Left lung (tissue), 10 donors: Measurements from ENCODE around the gene FBXW9. TPM values are rescaled to one million over a fixed set of nuclear protein-coding genes. Genes with fewer than 3 reads are reported as not detected.

Experiments
- ATAC-seq: fragments of 200-7000 bp; cut with Tn5 transposase; one replicate; pipeline ENCODE4 v1.9.1; 2020; ENCODE audit warnings: moderate library complexity
- DNase-seq, 4 donors: peaks; one replicate each; pipeline ENCODE4 v3.0.0-alpha.2; 2013 to 2020
- H3K27ac ChIP-seq, 2 donors: fragments of 200-600 bp; sonication (generic) in 1 of 2; one replicate each; pipeline versions ENCODE4 v1.5.0 to v1.8.0; 2020 to 2021
- H3K27me3 ChIP-seq, 2 donors: fragments of 200-600 bp; sonication (generic) in 1 of 2; one replicate each; pipeline versions ENCODE4 v1.5.0 to v1.8.0; 2020 to 2021
- H3K36me3 ChIP-seq, 2 donors: fragments of 200-600 bp; sonication (generic) in 1 of 2; one replicate each; pipeline versions ENCODE4 v1.5.0 to v1.8.0; 2020 to 2021
- H3K4me1 ChIP-seq, 2 donors: fragments of 200-600 bp; one replicate each; pipeline ENCODE4 v1.8.0; 2021
- H3K4me3 ChIP-seq, 2 donors: fragments of 200-600 bp; sonication (generic) in 1 of 2; one replicate each; pipeline versions ENCODE4 v1.5.0 to v1.8.0; 2020 to 2021; ENCODE audit warnings: mild to moderate bottlenecking in 1 of 2
- H3K9me3 ChIP-seq, 2 donors: fragments of 200-600 bp; sonication (generic) in 1 of 2; one replicate each; pipeline versions ENCODE4 v1.5.0 to v1.8.0; 2020 to 2021
- CTCF ChIP-seq, 2 donors: fragments of 200-600 bp; sonication (generic) in 1 of 2; IDR thresholded peaks; one replicate each; pipeline versions ENCODE4 v1.5.0 to v1.8.0; 2021; ENCODE audit warnings: antibody characterized with exemption in 2 of 2
- intact Hi-C, 2 donors: fragments of 100-400 bp; cut with DNase I; formaldehyde crosslinking; loops; one replicate each; pipeline versions ENCODE4 v1.11.2 to v1.14.2; 2022
- polyA plus RNA-seq, 6 donors: library from polyadenylated mRNA; unstranded; fragments of 120-200 nt; gene quantifications; one replicate each; pipeline ENCODE4 v1.2.1, GENCODE V29; 2013; ENCODE audit not compliant: insufficient read length in 6 of 6
- total RNA-seq, 2 donors: library from RNA; stranded (reverse); fragmentation: NEBNext Ultra II Directional; extraction: Animal tissue kit (Norgen Biotek cat#: 25700); gene quantifications; one replicate each; pipeline ENCODE4 v1.2.1, GENCODE V29; 2021
- donor health status: DM: no; HTN: yes; CAD: no.
- donor health status: DM: no; HTN: no; CAD: no.

Gene FBXW9
- total and polyA plus RNA-seq, 8 donors: 6.0 to 13.1 (median 10.5) TPM

- Histone ChIP-seq H3K9me3 (no peaks in the 10 kb centered on the region), H3K27me3 (no peaks in the 10 kb centered on the region), H3K4me1 (peaks cover 23 to 50% of the 10 kb centered on the region in 2 donors), H3K36me3 (peaks cover 0 to 40% of the 10 kb centered on the region in 2 donors), H3K27ac (peak within 1 kb of the TSS; percentile 88 to 95), H3K4me3 (peak within 1 kb of the TSS; percentile 81 to 98)
- ATAC-seq (peak; percentile 88), DNase-seq (peak; percentile 89 to 98 (median 94))
- intact Hi-C loops: no loop called here
- no peak for TF ChIP-seq CTCF (IDR thresholded peaks at IDR 0.05)
Observed at GRCh38 chr19:12736995-12737834, 40.8 kb upstream of the FBXW9 start, which contains the start of gene GET3. GET3 (plus strand) TSS chr19:12737497; CDS start chr19:12737506, 9 bp downstream.

- no peak for ATAC-seq
- Histone ChIP-seq H3K9me3 (no peaks in the 10 kb centered on the region), H3K36me3 (peaks cover 0 to 40% of the 10 kb centered on the region in 2 donors), H3K4me3 (peak overlapping the region; percentile 93 to 98), H3K27ac (peak overlapping the region; percentile 89 to 97), H3K27me3 (no peaks in the 10 kb centered on the region), H3K4me1 (peaks cover 24 to 69% of the 10 kb centered on the region in 2 donors)
- TF ChIP-seq CTCF (IDR thresholded peaks at IDR 0.05): peak in 1 of 2 donors; percentile 10
- no peak for DNase-seq
- intact Hi-C loops: no loop called here
Observed at GRCh38 chr19:12733369-12734214, 37.2 kb upstream of the FBXW9 start.

GRCh38 chr19:12731337-12731736 lies 34.9 kb upstream of the FBXW9 start:
- intact Hi-C loops: no loop called here
- Histone ChIP-seq H3K9me3 (no peaks in the 10 kb centered on the region), H3K4me1 (peaks cover 16 to 54% of the 10 kb centered on the region in 2 donors), H3K27me3 (no peaks in the 10 kb centered on the region), H3K36me3 (peaks cover 0 to 49% of the 10 kb centered on the region in 2 donors), H3K27ac (no peak overlapping the region), H3K4me3 (no peak overlapping the region)
- DNase-seq: no peak
- ATAC-seq: no peak
- TF ChIP-seq CTCF (IDR thresholded peaks at IDR 0.05): no peak

- Histone ChIP-seq H3K4me3 (no peak overlapping the region), H3K36me3 (peaks cover 0 to 49% of the 10 kb centered on the region in 2 donors), H3K4me1 (peaks cover 16 to 43% of the 10 kb centered on the region in 2 donors), H3K27me3 (no peaks in the 10 kb centered on the region), H3K9me3 (no peaks in the 10 kb centered on the region), H3K27ac (no peak overlapping the region)
- ATAC-seq: no peak
- no peak for TF ChIP-seq CTCF (IDR thresholded peaks at IDR 0.05)
- DNase-seq: no peak
- intact Hi-C loops: no loop called here
Observed at GRCh38 chr19:12730064-12730463, 33.6 kb upstream of the FBXW9 start.
